AG09319 (cell line): ENCODE measurements around the gene GLI3.

ENCODE experiments used
- DNase-seq: peaks from one replicate; pipeline ENCODE4 v3.0.0-alpha.2; 2010; ENCODE audit warnings: low read depth; ENCODE audit errors: extremely low read depth
- CTCF ChIP-seq: IDR thresholded peaks from 2 replicates; pipeline ENCODE4 v1.5.1; 2011; ENCODE audit warnings: low read depth, mild to moderate bottlenecking, inconsistent platforms, low read length, moderate library complexity

The GLI3 gene

GRCh38 chr7:41972270-41972669, 264.7 kb downstream of the GLI3 start:
- TF ChIP-seq CTCF = no peak
- DNase-seq = no peak

- DNase-seq = no peak
- TF ChIP-seq CTCF = no peak
These were observed 265.3 kb downstream of the GLI3 start for GRCh38 chr7:41971640-41972187.

GRCh38 chr7:41970941-41971340, 266.1 kb downstream of the GLI3 start:
- no peak for TF ChIP-seq CTCF

GRCh38 chr7:41969561-41970105, 267.4 kb downstream of the GLI3 start:
- TF ChIP-seq CTCF = no peak

More at GRCh38 chr7:41970941-41971340, 266.1 kb downstream of the GLI3 start:
- DNase-seq = no peak

GRCh38 chr7:41967156-41967555, 269.9 kb downstream of the GLI3 start:
- TF ChIP-seq CTCF = no peak
- DNase-seq = no peak

More at GRCh38 chr7:41969561-41970105, 267.4 kb downstream of the GLI3 start:
- DNase-seq = no peak

GRCh38 chr7:41965951-41966505, 271.0 kb downstream of the GLI3 start:
- TF ChIP-seq CTCF = no peak

GRCh38 chr7:41964849-41965745, 271.9 kb downstream of the GLI3 start:
- TF ChIP-seq CTCF = no peak
- DNase-seq = no peak

More at GRCh38 chr7:41965951-41966505, 271.0 kb downstream of the GLI3 start:
- no peak for DNase-seq
